HuH-7.5 (cell line): ENCODE data around the gene GABRR3.
"Not testable (repeated sequence)": the region's sequence is repeated elsewhere in the genome, so short reads cannot be mapped to it uniquely, and the experiment has no call there.

Experiments
- DNase-seq: peaks from one replicate; pipeline ENCODE4 v3.0.0; 2011; ENCODE audit warnings: low spot score

GABRR3 gene

GRCh38 chr3:98021830-98022560, 13.1 kb downstream of the GABRR3 start:
- DNase-seq: no peak

GRCh38 chr3:98020412-98020811, 14.7 kb downstream of the GABRR3 start:
- no peak for DNase-seq

- DNase-seq: no peak
Measured at GRCh38 chr3:98018301-98018700, 16.8 kb downstream of the GABRR3 start.

GRCh38 chr3:98014268-98014585, 20.9 kb downstream of the GABRR3 start:
- DNase-seq: no peak

GRCh38 chr3:98013411-98014267, 21.5 kb downstream of the GABRR3 start:
- no peak for DNase-seq

- DNase-seq: no peak
Measured at GRCh38 chr3:98012979-98013378, 22.1 kb downstream of the GABRR3 start.

- DNase-seq: not testable (repeated sequence)
Measured at GRCh38 chr3:98010883-98011449, 24.1 kb downstream of the GABRR3 start.

- no peak for DNase-seq
Measured at GRCh38 chr3:98010194-98010882, 24.8 kb downstream of the GABRR3 start.

- DNase-seq: no peak
Measured at GRCh38 chr3:98008855-98009254, 26.3 kb downstream of the GABRR3 start.

GRCh38 chr3:98005438-98005837, 29.7 kb downstream of the GABRR3 start:
- no peak for DNase-seq

- no peak for DNase-seq
Measured at GRCh38 chr3:98004721-98005120, 30.4 kb downstream of the GABRR3 start.

- no peak for DNase-seq
Measured at GRCh38 chr3:98003306-98003969, 31.7 kb downstream of the GABRR3 start.

- DNase-seq: no peak
Measured at GRCh38 chr3:98002717-98003116, 32.4 kb downstream of the GABRR3 start.

- DNase-seq: no peak
Measured at GRCh38 chr3:97999994-98000393, 35.1 kb downstream of the GABRR3 start.

- no peak for DNase-seq
Measured at GRCh38 chr3:97999103-97999502, 36.0 kb downstream of the GABRR3 start.

GRCh38 chr3:97996988-97997387, 38.1 kb downstream of the GABRR3 start:
- no peak for DNase-seq

GRCh38 chr3:97994328-97994945, 40.7 kb downstream of the GABRR3 start:
- DNase-seq: no peak

- DNase-seq: no peak
Measured at GRCh38 chr3:97993526-97993925, 41.6 kb downstream of the GABRR3 start.

- DNase-seq: no peak
Measured at GRCh38 chr3:97992547-97993173, 42.5 kb downstream of the GABRR3 start.

- DNase-seq: no peak
Measured at GRCh38 chr3:97991293-97991682, 43.8 kb downstream of the GABRR3 start.

- no peak for DNase-seq
Measured at GRCh38 chr3:97990624-97991292, 44.4 kb downstream of the GABRR3 start.
